H9 (cell line): Measurements from ENCODE around the gene NRG2. TPM values are rescaled to one million over a fixed set of nuclear protein-coding genes. Genes with fewer than 3 reads are reported as not detected.
A peak's percentile ranks its signal among the peaks of the same experiment; 100 is the strongest.

Source experiments
- DNase-seq: peaks from one replicate; pipeline ENCODE4 v3.0.0-alpha.2; 2017
- H2AFZ ChIP-seq: one replicate; pipeline ENCODE4 v1.6.1; 2013; ENCODE audit warnings: mild to moderate bottlenecking, low read length, control low read depth, moderate library complexity
- H2AK5ac ChIP-seq: 2 replicates; pipeline ENCODE4 v1.6.1; 2013; ENCODE audit warnings: low read length, control low read depth, mixed read lengths; ENCODE audit not compliant: insufficient read length
- H2BK120ac ChIP-seq: one replicate; pipeline ENCODE4 v1.6.1; 2013; ENCODE audit warnings: low read depth, mild to moderate bottlenecking, low read length, control low read depth, inconsistent platforms; ENCODE audit not compliant: poor library complexity, severe bottlenecking
- H2BK12ac ChIP-seq: 2 replicates; pipeline ENCODE4 v1.6.1; 2013; ENCODE audit warnings: low read length, control low read depth, mixed read lengths, low read depth; ENCODE audit not compliant: insufficient read length
- H2BK15ac ChIP-seq: 2 replicates; pipeline ENCODE4 v1.6.1; 2013; ENCODE audit warnings: low read depth, low read length, control low read depth
- H2BK20ac ChIP-seq: one replicate; pipeline ENCODE4 v1.6.1; 2013; ENCODE audit warnings: low read depth, mild to moderate bottlenecking, low read length, control low read depth, inconsistent platforms; ENCODE audit not compliant: poor library complexity, severe bottlenecking
- H2BK5ac ChIP-seq: 2 replicates; pipeline ENCODE4 v1.6.1; 2013; ENCODE audit warnings: low read length, control low read depth, mixed read lengths; ENCODE audit not compliant: insufficient read length
- H3K14ac ChIP-seq: 2 replicates; pipeline ENCODE4 v1.6.1; 2013; ENCODE audit warnings: low read length, control low read depth; ENCODE audit not compliant: insufficient read depth
- H3K18ac ChIP-seq: 2 replicates; pipeline ENCODE4 v1.6.1; 2013; ENCODE audit warnings: low read depth, mild to moderate bottlenecking, mixed read lengths, low read length, control low read depth; ENCODE audit not compliant: insufficient read length
- H3K23ac ChIP-seq: 2 replicates; pipeline ENCODE4 v1.6.1; 2013; ENCODE audit warnings: low read length, control low read depth, mixed read lengths, low read depth; ENCODE audit not compliant: insufficient read length
- H3K23me2 ChIP-seq: 2 replicates; pipeline ENCODE4 v1.6.1; 2013; ENCODE audit warnings: low read depth, mild to moderate bottlenecking, mixed read lengths, low read length, control low read depth; ENCODE audit not compliant: insufficient read length, poor library complexity, severe bottlenecking
- H3K27ac ChIP-seq: 2 replicates; pipeline ENCODE4 v1.5.1; 2013; ENCODE audit warnings: low read length, control low read depth, mixed read lengths, low read depth; ENCODE audit not compliant: insufficient read length
- H3K27me3 ChIP-seq: 2 replicates; pipeline ENCODE4 v1.6.1; 2013; ENCODE audit warnings: low read length, control low read depth, inconsistent platforms; ENCODE audit not compliant: insufficient read depth
- H3K4ac ChIP-seq: 2 replicates; pipeline ENCODE4 v1.6.1; 2013; ENCODE audit warnings: low read depth, mild to moderate bottlenecking, control low read depth, inconsistent platforms, low read length, moderate library complexity
- H3K4me1 ChIP-seq: 2 replicates; pipeline ENCODE4 v1.6.1; 2013; ENCODE audit warnings: low read length, control low read depth, inconsistent platforms; ENCODE audit not compliant: insufficient read depth
- H3K4me2 ChIP-seq: 2 replicates; pipeline ENCODE4 v1.6.1; 2013; ENCODE audit warnings: low read length, control low read depth, mixed read lengths; ENCODE audit not compliant: insufficient read length, insufficient read depth
- H3K56ac ChIP-seq: 2 replicates; pipeline ENCODE4 v1.6.1; 2013; ENCODE audit warnings: low read depth, mild to moderate bottlenecking, mixed read lengths, low read length, control low read depth; ENCODE audit not compliant: insufficient read length
- H3K79me1 ChIP-seq: 2 replicates; pipeline ENCODE4 v1.6.1; 2013; ENCODE audit warnings: low read depth, mild to moderate bottlenecking, moderate library complexity, low read length, control low read depth, inconsistent platforms; ENCODE audit not compliant: insufficient read depth, poor library complexity, severe bottlenecking
- H3K79me2 ChIP-seq: 2 replicates; pipeline ENCODE4 v1.6.1; 2013; ENCODE audit warnings: low read length, control low read depth, inconsistent platforms; ENCODE audit not compliant: insufficient read depth
- H3K9ac ChIP-seq: 2 replicates; pipeline ENCODE4 v1.6.1; 2013; ENCODE audit warnings: low read length, control low read depth, mixed read lengths; ENCODE audit not compliant: insufficient read length; ENCODE audit errors: extremely low read depth
- H3K9me3 ChIP-seq: one replicate; pipeline ENCODE4 v1.6.1; 2013; ENCODE audit warnings: low read depth, low read length, inconsistent platforms; ENCODE audit not compliant: control insufficient read depth
- H3T11ph ChIP-seq: one replicate; pipeline ENCODE4 v1.6.1; 2013; ENCODE audit warnings: mild to moderate bottlenecking, low read length, control low read depth, inconsistent platforms
- H4K20me1 ChIP-seq: one replicate; pipeline ENCODE4 v1.6.1; 2013; ENCODE audit not compliant: control insufficient read depth, insufficient read length, insufficient read depth
- H4K5ac ChIP-seq: 2 replicates; pipeline ENCODE4 v1.6.1; 2013; ENCODE audit warnings: low read depth, mild to moderate bottlenecking, mixed read lengths, low read length, control low read depth; ENCODE audit not compliant: insufficient read length
- H4K8ac ChIP-seq: replicated peaks from 2 replicates; pipeline ENCODE4 v1.6.1; 2013; ENCODE audit warnings: low read length, control low read depth, mixed read lengths, low read depth; ENCODE audit not compliant: insufficient read length
- H4K91ac ChIP-seq: 2 replicates; pipeline ENCODE4 v1.6.1; 2013; ENCODE audit warnings: low read depth, mild to moderate bottlenecking, moderate library complexity, mixed read lengths, low read length, control low read depth; ENCODE audit not compliant: insufficient read length
- H3K27ac Mint-ChIP-seq, 3 experiments: 2 replicates in 2 of 3; 3 replicates in 1 of 3; pipeline ENCODE4 v1.8.0; 2020 to 2021; ENCODE audit warnings: mixed read lengths in 3 of 3, mild to moderate bottlenecking in 1 of 3, moderate library complexity in 1 of 3
- H3K27me3 Mint-ChIP-seq: 2 replicates; pipeline ENCODE4 v1.8.0; 2021; ENCODE audit warnings: low read depth, mild to moderate bottlenecking, moderate library complexity, mixed read lengths
- H3K36me3 Mint-ChIP-seq, 3 experiments: 2 replicates in 2 of 3; 3 replicates in 1 of 3; pipeline ENCODE4 v1.8.0; 2020 to 2021; ENCODE audit warnings: low read depth in 3 of 3, mixed read lengths in 3 of 3; ENCODE audit not compliant: insufficient read depth in 1 of 3
- H3K4me1 Mint-ChIP-seq, 2 experiments: 2 replicates each; pipeline ENCODE4 v1.8.0; 2020; ENCODE audit warnings: mixed read lengths in 2 of 2
- H3K4me3 Mint-ChIP-seq, 2 experiments: 2 replicates in 1 of 2; 3 replicates in 1 of 2; pipeline ENCODE4 v1.8.0; 2020 to 2021; ENCODE audit warnings: mild to moderate bottlenecking in 2 of 2, mixed read lengths in 2 of 2, moderate library complexity in 1 of 2
- H3K9me3 Mint-ChIP-seq, 2 experiments: 2 replicates in 1 of 2; 3 replicates in 1 of 2; pipeline ENCODE4 v1.8.0; 2020; ENCODE audit warnings: mild to moderate bottlenecking in 2 of 2, mixed read lengths in 2 of 2, moderate library complexity in 1 of 2
- WGBS: extraction: QIAGEN DNeasy Blood & Tissue Kit; methylation state at CpG from one replicate; pipeline ENCODE4 v1.1.7; 2013; ENCODE audit warnings: missing lambda C conversion rate, low lambda C conversion rate, mixed read lengths; ENCODE audit not compliant: insufficient read length; ENCODE audit errors: extremely low coverage; 5-methylcytosine and 5-hydroxymethylcytosine counted together
- total RNA-seq: library from RNA; stranded (reverse); gene quantifications from 2 replicates; pipeline ENCODE4 v1.2.1, GENCODE V29; 2021
- TF ChIP-seq, protein P1 (sequence below): fragments of 200-600 bp; sonication (generic); conservative IDR thresholded peaks from 3 replicates; pipeline ENCODE4 v1.8.0; 2021; ENCODE audit warnings: antibody characterized with exemption, mild to moderate bottlenecking

NRG2 gene
- total RNA-seq, 1 experiment from 2014 or later = not detected

DNA sequence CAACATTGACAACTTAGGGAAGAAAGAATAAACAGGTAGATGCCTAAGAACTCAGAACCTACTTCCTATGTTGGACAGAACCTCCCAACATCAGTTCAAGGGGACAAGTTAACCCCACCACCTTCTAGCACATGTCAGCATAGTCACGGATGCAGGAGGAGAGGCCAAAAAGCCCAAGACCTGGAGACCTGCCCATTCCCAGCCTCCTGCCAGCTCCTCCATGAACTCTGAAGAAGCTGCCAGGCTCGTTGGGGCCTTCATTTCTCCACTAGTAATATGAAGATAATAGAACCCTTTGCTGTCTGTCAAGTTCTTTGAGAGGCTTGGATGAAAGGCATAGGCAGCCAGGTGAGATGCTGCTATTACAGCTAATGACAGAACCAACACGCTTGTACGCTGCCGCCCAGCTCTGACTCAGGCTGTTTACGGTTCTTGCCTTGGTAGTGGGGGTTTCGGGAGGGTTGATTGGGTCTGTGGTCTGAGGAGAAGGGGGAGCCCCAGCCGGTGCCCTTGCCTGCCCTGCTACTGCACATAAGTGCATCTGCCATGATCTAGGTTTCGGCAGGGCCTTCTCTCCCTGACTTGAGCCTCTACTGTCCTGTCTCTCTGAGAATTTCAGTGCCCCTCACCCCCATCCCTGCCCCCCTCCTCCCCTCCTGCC, 82.2 kb downstream of the NRG2 start:
- Histone ChIP-seq H3K23ac (no peak overlapping the region), H3K4ac (no peak overlapping the region), H3K23me2 (no peaks in the 10 kb centered on the region), H3K4me1 (peaks cover 2% of the 10 kb centered on the region; the same call in 1 of the 2 replicates), H3T11ph (no peak overlapping the region), H2BK5ac (no peak overlapping the region), H2BK15ac (no peak overlapping the region), H2BK20ac (no peak overlapping the region), H3K27ac (no peak overlapping the region), H4K8ac (no peak overlapping the region), H3K56ac (no peak overlapping the region), H3K14ac (no peak overlapping the region), H2AK5ac (no peak overlapping the region), H3K79me2 (no peaks in the 10 kb centered on the region), H4K5ac (no peak overlapping the region), H3K9me3 (no peaks in the 10 kb centered on the region), H3K79me1 (no peaks in the 10 kb centered on the region), H2AFZ (no peak overlapping the region), H2BK12ac (no peak overlapping the region), H2BK120ac (no peak overlapping the region), H3K9ac (no peak overlapping the region), H4K91ac (no peak overlapping the region), H3K27me3 (no peaks in the 10 kb centered on the region), H3K4me2 (no peak overlapping the region), H3K18ac (no peak overlapping the region), H4K20me1 (no peaks in the 10 kb centered on the region)
- DNase-seq = peak; percentile 15
- TF ChIP-seq, protein P1, sequence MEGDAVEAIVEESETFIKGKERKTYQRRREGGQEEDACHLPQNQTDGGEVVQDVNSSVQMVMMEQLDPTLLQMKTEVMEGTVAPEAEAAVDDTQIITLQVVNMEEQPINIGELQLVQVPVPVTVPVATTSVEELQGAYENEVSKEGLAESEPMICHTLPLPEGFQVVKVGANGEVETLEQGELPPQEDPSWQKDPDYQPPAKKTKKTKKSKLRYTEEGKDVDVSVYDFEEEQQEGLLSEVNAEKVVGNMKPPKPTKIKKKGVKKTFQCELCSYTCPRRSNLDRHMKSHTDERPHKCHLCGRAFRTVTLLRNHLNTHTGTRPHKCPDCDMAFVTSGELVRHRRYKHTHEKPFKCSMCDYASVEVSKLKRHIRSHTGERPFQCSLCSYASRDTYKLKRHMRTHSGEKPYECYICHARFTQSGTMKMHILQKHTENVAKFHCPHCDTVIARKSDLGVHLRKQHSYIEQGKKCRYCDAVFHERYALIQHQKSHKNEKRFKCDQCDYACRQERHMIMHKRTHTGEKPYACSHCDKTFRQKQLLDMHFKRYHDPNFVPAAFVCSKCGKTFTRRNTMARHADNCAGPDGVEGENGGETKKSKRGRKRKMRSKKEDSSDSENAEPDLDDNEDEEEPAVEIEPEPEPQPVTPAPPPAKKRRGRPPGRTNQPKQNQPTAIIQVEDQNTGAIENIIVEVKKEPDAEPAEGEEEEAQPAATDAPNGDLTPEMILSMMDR = no peak
- Mint-ChIP-seq H3K36me3 (no peaks in the 10 kb centered on the region), H3K27ac (no peak overlapping the region), H3K4me1 (peaks cover 5 to 6% of the 10 kb centered on the region in 2 experiments), H3K9me3 (no peaks in the 10 kb centered on the region), H3K4me3 (no peak overlapping the region), H3K27me3 (peaks cover 46% of the 10 kb centered on the region)
- WGBS = no CpG with 5 or more reads among the region's 9 CpGs
